ENCODE data around the gene DGLUCY.

DNA sequence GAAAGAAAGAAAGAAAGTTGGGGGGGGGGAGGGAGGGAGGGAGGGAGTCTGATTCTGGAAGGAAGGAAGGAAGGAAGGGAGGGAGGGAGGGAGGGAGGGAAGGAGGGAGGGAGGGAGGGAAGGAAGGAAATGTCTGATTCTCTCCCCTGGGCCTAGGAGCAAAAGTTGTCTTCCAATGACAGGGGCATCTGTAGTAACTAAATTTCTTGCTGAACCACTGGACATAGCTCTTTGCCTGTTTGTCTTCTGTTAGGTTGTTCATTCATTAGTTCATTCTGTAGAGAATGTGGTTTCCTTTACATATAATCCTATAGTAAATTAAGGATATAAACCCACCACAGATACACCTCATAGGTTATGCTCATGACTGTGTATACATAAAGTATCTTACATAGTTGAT lies 70.7 kb downstream of the DGLUCY start:
- TF ChIP-seq, protein P1, sequence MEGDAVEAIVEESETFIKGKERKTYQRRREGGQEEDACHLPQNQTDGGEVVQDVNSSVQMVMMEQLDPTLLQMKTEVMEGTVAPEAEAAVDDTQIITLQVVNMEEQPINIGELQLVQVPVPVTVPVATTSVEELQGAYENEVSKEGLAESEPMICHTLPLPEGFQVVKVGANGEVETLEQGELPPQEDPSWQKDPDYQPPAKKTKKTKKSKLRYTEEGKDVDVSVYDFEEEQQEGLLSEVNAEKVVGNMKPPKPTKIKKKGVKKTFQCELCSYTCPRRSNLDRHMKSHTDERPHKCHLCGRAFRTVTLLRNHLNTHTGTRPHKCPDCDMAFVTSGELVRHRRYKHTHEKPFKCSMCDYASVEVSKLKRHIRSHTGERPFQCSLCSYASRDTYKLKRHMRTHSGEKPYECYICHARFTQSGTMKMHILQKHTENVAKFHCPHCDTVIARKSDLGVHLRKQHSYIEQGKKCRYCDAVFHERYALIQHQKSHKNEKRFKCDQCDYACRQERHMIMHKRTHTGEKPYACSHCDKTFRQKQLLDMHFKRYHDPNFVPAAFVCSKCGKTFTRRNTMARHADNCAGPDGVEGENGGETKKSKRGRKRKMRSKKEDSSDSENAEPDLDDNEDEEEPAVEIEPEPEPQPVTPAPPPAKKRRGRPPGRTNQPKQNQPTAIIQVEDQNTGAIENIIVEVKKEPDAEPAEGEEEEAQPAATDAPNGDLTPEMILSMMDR (IDR thresholded peaks at IDR 0.05), result no peak
- TF ChIP-seq ZFX (IDR thresholded peaks at IDR 0.05; ENCODE audit: borderline replicate concordance), result no peak
